Mammary epithelial cell (primary cell): ENCODE results near the gene HIBADH.
"Not testable (repeated sequence)": the region's sequence is repeated elsewhere in the genome, so short reads cannot be mapped to it uniquely, and the experiment has no call there.

ENCODE experiments used
- CTCF ChIP-seq, 2 donors: IDR thresholded peaks in 1 of 2; conservative IDR thresholded peaks in 1 of 2; 2 replicates each; pipeline ENCODE4 v1.5.1; 2011 to 2012; ENCODE audit warnings: inconsistent platforms in 2 of 2, low read length in 2 of 2, mild to moderate bottlenecking in 2 of 2, control low read depth in 1 of 2, low read depth in 1 of 2; ENCODE audit not compliant: insufficient read depth in 1 of 2; ENCODE audit errors: extremely low read depth in 1 of 2
- EZH2 ChIP-seq: IDR thresholded peaks from 2 replicates; pipeline ENCODE4 v1.6.1; 2012; ENCODE audit warnings: low read length, inconsistent platforms, borderline replicate concordance

DNA sequence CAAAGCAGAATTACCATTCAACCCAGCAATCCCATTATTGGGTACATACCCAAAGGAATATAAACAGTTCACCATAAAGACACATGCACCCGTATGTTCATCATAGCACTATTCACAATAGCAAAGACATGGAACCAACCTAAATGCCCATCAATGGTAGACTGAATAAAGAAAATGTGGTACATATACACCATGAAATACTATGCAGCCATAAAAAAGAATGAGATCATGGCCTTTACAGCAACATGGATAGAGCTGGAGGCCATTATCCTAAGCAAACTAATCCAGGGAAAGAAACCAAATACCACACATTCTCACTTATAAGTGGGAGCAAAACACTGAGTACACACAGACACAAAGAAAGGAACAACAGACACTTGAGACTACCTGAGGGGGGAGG lies 23.6 kb downstream of the HIBADH start:
- not testable (repeated sequence) for TF ChIP-seq CTCF (conservative IDR thresholded peaks at IDR 0.05 in 1 of 2, IDR thresholded peaks at IDR 0.05 in 1 of 2; ENCODE audit: extremely low read depth in 1 of 2, insufficient read depth in 1 of 2, low read depth in 1 of 2, low read length in 2 of 2); EZH2
